Measurements from ENCODE around the gene MAP7. TPM values are rescaled to one million over a fixed set of nuclear protein-coding genes. Genes with fewer than 3 reads are reported as not detected.

Gene MAP7
- total and polyA plus RNA-seq, 9 of the 15 experiments (the other 6 are each of a cell fraction or from before 2014, with no cell fraction given), result 0.76 to 7.7 (median 3.9) TPM

DNA sequence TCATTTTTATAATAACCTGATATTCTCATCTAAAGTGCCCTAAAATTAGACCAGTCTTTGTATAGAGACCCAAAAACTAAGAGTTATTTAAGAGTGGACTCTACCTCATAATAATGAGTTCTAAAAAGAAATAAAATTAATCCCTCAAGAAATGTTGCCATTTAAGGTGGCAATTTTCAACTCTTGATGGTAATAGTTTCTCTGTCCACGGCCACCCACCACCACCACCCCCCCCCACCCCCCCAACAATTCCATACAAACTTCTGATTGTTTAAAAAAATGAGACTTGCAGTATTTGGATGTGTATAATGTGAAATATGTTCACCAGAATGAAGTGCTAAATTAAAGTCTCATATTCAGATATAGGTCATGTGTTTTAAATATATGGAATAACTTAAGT is 2.4 kb downstream of the MAP7 start:
- peaks cover 13 to 17% of the 10 kb centered on the region in 2 experiments for H3K4me1 ChIP-seq (replicated peaks in 1 of 2; ENCODE audit: control insufficient read depth in 2 of 2, insufficient read depth in 2 of 2, low read length in 2 of 2)
- ATAC-seq (no peak), DNase-seq (ENCODE audit: extremely low read depth in 1 of 4, low spot score in 3 of 4) (no peak), FAIRE-seq (no peak)
- TF ChIP-seq, protein P1, sequence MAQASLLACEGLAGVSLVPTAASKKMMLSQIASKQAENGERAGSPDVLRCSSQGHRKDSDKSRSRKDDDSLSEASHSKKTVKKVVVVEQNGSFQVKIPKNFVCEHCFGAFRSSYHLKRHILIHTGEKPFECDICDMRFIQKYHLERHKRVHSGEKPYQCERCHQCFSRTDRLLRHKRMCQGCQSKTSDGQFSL (CRISPR knock-in tag; IDR thresholded peaks at IDR 0.05), result no peak
- TF ChIP-seq, protein P1 (tag; IDR thresholded peaks at IDR 0.05), result peak in 1 of 2 experiments; percentile 70; a peak in 2 of 4 replicates
- no peak for TF ChIP-seq ADNP (tag; IDR thresholded peaks at IDR 0.05)
- BruUV-seq (replicated peaks), result no TSS peak
- in situ Hi-C loops (cut with MboI) (loop anchor here (25.0 kb wide), 1 partner anchor 211 kb away; no protein-coding TSS in a partner anchor), intact Hi-C loops (cut with micrococcal nuclease) (loop anchor here (1.0 to 5.0 kb wide), 2 partner anchors 121 to 169 kb away; no protein-coding TSS in a partner anchor)
- CTCF ChIA-PET (ENCODE audit: low intra/inter-chr PET ratio), result interaction anchor here (0.6 to 1.1 kb wide), 4 partner anchors 11 to 1096 kb away, joined by 3 to 8 read pairs (median 4); no protein-coding TSS in a partner anchor
- peaks cover 8 to 12% of the 10 kb centered on the region in 2 experiments; a peak in 3 of 5 replicates for H3K27me3 ChIP-seq (ENCODE audit: control insufficient read depth in 2 of 2, insufficient read depth in 2 of 2, low read length in 2 of 2)
- H3K36me3 ChIP-seq (ENCODE audit: control insufficient read depth, insufficient read depth, low read length), result no peaks in the 10 kb centered on the region
- peaks cover 4% of the 10 kb centered on the region for H3K9me1 ChIP-seq (ENCODE audit: control insufficient read depth, insufficient read depth, low read length)
- H3K4me2 ChIP-seq (ENCODE audit: insufficient read depth, low read length), result no peak overlapping the region
- H2AFZ ChIP-seq (ENCODE audit: low read depth, low read length), result no peak overlapping the region
- POLR2A ChIA-PET, result interaction anchor here (0.9 to 1.1 kb wide), 3 partner anchors 13 to 260 kb away, joined by 3 to 6 read pairs (median 3); no protein-coding TSS in a partner anchor
- H3K9me3 ChIP-seq (replicated peaks; ENCODE audit: control insufficient read depth, insufficient read depth, low read depth, low read length), result no peaks in the 10 kb centered on the region
- H3K79me2 ChIP-seq (ENCODE audit: control insufficient read depth, insufficient read depth, low read length), result no peaks in the 10 kb centered on the region
- 9% methylated on average over 1 of the region's 1 CpG for WGBS (ENCODE audit: insufficient coverage, low coverage, missing lambda C conversion rate)
- H3K27ac ChIP-seq (ENCODE audit: extremely low read depth, low read depth, low read length), result no peak overlapping the region
- 0 out of 2 replicates have a peak, but pooled peaks cover 5% of the 10 kb centered on the region for H4K20me1 ChIP-seq (replicated peaks; ENCODE audit: control insufficient read depth, insufficient read depth, low read length)
- H3K4me3 ChIP-seq, result no peak overlapping the region
- H3K9ac ChIP-seq (ENCODE audit: insufficient read depth in 1 of 2, low read depth in 2 of 2, low read length in 2 of 2), result no peak overlapping the region
